Activated CD4-positive, alpha-beta T cell treated with anti-CD3 and anti-CD28 coated beads, Interleukin-2, amount 50 U/mL, for 4 hours (primary cell): ENCODE data around the gene KCNK17.

ENCODE experiments used
- DNase-seq, 2 experiments: peaks; one replicate each; pipeline ENCODE4 v3.0.0-alpha.2; 2020

The KCNK17 gene

DNA sequence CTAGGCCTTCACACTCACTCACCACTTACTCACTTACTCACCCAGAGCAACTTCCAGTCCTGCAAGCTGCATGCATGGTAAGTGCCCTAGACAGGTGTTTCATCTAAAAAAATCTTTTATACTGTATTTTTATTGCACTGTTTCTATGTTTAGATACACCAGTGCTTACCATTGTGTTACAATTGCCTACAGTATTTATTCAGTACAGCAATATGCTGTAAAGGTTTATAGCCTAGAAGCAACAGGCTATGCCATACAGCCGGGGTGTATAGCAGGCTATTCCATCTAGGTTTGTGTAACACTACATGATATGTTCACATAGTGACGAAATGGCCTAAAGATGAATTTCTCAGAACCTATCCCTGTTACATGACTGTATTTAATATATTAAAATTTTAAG, 47.8 kb downstream of the KCNK17 start:
- no peak for DNase-seq

DNA sequence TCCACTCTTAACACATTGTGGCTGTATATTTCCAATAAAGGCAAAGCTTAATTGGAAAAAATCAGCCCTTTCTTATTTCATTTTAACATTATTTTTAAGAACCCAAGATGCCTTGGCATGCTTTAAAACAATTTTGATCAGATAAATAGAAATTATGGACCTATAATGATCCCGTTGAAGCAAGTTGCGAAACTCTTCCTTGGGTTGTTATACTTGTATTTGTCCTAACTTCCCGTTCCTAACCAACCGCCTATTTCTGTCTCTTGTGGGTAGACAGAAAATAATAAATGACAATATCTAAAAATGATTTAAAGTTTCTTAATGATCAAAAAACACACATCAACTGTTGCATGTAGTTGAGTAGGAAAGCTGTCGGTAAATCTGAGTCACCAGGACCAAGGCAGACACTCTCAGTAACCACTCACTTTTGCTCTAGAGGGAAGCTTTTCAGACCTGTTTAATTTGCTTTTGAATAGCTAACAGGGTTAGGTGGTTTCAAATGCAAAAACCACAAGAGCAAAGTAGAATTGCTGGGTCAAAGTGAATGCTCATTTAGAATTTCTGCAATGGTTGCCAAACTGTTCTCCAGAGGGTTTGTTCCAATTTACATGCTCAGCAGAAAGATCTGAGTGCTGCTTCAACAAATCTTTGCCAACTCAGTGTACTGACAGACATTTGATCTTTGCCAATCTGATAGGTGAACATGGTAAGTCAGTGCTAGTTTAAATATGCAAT, 50.7 kb downstream of the KCNK17 start:
- DNase-seq = no peak

DNA sequence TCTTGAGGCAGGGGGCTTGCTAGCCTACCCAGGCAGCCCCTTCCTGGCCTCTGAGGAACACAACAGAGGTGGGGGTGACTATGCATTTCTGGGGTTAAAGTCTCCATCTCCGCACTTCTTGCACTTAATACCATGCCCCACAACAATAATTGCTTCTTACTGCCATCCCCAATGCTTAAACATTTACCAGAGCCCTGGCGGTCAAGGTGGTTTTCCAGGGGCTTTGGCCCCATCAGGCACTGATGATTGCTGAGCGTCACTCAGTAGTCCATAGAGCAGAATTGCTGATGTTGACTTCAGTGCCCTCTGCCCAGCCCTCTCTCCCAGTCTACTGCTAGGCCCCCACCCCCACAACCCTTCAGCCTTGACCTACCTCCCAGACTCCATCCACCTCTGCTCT, 52.5 kb downstream of the KCNK17 start:
- DNase-seq = no peak

DNA sequence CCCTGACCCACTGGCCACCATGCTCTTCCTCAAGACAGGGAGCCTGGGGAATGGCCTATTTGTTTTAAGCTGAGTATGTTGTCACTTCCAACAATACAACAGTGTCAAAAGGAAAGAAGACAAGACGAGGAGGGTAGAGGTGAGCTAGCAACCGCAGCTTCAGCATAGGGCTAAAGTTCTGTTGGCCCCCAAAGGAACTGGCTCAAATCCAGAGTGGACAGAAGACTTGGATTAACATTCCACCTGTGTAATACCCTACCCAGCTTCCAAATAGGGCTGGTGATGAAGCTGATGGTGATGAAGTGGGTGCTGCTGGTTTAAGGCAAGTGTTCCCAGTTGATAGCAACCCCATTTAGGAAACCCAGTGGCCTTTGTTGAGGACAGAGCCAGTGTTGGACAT, 53.3 kb downstream of the KCNK17 start:
- DNase-seq = no peak

DNA sequence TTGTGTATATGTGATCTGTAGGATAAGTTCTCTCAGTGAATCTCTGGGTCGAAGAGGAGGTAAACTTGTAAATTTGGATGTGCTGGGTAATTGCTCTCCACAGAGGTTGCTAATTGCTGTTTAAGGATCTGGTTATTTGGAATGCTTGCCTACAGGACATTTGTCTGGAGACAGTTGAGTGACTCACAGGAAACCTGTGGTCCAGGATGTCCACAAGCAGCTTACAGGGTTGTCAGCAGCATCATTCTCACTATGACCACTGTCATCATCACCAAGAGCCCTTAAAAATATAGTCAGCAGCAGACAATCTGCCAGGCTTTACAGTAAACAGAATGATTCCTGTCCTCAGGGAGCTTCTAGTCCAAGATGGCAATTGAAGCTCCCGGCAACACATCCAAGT, 53.8 kb downstream of the KCNK17 start:
- DNase-seq = no peak

DNA sequence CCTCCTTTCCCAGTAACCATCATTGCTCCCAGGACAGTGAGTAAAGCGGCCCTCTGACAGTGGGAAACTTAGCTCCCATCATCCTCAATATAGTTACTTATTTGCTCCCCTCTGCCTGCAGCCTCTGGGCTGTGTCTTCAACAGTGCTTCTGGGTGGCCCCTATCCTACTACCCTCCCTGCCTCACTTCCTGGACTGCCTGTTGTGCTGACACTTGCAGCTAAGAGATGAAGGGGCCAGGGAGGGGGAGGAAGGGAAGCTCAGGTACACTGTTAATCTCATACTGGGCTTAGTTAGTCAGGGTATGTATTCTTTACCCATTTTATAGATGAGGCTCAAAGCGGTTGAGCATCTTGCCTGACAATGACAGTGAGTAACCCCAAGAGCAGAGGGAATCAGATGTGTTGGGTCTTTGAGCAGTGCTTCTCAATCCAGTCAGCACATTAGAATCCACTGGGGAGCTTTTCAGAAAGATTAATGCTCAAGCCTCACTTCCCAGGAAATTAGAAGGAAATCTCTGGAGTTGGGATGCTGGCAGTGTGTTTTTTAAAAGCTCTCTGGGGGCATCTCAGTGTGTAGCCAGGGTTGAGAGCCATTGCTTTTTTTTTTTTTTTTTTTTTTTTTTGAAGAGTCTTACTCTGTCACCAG, 57.8 kb downstream of the KCNK17 start:
- no peak for DNase-seq

DNA sequence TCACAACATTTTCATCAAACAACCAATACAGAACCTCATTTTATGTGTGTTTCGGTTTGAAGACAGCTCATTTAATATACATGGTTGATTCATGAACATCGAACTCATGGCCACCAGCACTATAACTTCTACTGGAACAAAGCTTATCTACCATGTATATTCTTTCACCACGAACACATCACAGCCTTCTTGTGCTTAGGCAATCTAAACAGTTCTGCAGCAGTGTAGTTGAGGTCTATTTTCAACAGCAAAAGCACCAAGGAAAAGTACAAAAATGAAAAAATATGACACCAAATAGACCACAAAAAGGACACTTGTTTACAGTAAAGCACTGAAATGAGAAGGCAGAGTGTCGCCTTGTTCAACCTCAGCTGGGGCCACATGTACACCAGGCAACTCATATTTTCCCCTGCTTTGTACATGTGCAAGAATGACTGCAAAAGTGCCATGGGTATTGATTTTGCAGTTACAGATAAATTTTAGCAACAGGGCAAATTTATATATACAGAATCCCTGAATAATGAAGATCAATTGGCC, 59.2 kb downstream of the KCNK17 start:
- no peak for DNase-seq

DNA sequence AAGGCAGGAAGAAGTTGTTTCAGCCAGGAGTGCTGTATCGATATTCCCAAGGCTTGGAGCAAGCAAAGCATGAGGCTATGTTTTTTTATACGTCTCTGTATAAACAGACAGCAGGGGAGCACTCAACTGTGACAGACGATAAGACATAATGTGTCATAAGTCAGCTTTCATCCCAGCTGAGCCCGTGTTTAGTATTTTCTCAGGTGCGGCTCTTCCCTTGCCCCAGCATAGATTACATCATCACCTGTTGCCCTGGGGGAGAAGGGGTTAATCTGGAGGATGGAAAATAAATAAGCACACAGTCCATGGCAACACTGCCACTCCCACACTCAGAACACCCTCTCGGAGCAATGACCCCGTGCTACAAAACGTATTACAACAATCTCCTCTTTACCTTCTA, 62.8 kb downstream of the KCNK17 start:
- DNase-seq = no peak

DNA sequence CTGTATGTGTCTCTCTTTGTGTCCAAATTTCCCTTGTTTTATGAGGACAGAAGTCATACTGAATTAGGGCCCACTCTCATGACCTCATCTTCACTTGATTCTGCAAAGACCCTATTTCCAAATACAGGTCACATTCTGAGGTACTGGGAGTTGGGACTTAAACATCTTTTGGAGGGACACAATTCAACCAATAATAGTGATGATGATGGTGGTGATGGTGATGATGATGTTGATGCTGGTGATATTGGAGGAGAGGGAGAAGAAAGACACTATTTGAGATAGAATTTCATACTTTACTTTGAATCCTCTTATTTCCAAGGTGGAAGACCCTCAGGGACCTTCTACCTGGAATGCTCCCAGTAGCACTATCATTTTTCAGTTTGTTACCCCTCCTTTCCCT, 63.7 kb downstream of the KCNK17 start:
- DNase-seq = no peak

DNA sequence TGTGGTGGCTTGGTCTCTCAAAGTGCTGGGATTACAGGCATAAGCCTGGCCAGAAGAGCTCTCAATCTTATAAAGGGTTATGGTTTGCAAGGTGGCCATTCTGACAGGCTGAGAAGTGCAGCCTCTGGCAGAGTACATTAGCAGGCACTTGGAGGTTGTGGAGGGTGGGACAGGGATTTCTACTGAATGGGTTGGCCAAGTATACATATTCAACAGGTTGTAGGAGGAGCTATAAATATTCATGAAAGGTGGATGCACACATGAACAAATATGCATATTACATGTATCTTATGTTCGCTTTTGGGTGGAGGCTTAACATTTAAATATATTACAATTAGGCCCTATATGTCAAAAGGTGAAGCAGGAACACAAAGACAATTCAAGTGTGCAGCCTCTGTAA, 64.9 kb downstream of the KCNK17 start:
- DNase-seq = no peak
